T-helper 22 cell (primary cell): ENCODE data around the gene ADI1.
"Not testable (repeated sequence)": the region's sequence is repeated elsewhere in the genome, so short reads cannot be mapped to it uniquely, and the experiment has no call there.

ENCODE experiments used
- DNase-seq: peaks from one replicate; pipeline ENCODE4 v3.0.0-alpha.2; 2020; ENCODE audit warnings: low read depth

The ADI1 gene

GRCh38 chr2:3493615-3494007 lies 25.7 kb downstream of the ADI1 start:
- no peak for DNase-seq

GRCh38 chr2:3492951-3493614 lies 26.2 kb downstream of the ADI1 start:
- no peak for DNase-seq

- not testable (repeated sequence) for DNase-seq
These were observed 26.9 kb downstream of the ADI1 start for GRCh38 chr2:3492475-3492787.

GRCh38 chr2:3491716-3492474 lies 27.4 kb downstream of the ADI1 start:
- no peak for DNase-seq

- no peak for DNase-seq
These were observed 28.0 kb downstream of the ADI1 start for GRCh38 chr2:3491306-3491705.

GRCh38 chr2:3490191-3491170 lies 28.9 kb downstream of the ADI1 start:
- DNase-seq, result no peak

GRCh38 chr2:3489764-3490115 lies 29.6 kb downstream of the ADI1 start:
- DNase-seq, result no peak

GRCh38 chr2:3488855-3489763 lies 30.2 kb downstream of the ADI1 start:
- no peak for DNase-seq

GRCh38 chr2:3488061-3488531 lies 31.2 kb downstream of the ADI1 start:
- no peak for DNase-seq

GRCh38 chr2:3487432-3487831 lies 31.9 kb downstream of the ADI1 start:
- DNase-seq, result no peak

- no peak for DNase-seq
These were observed 32.3 kb downstream of the ADI1 start for GRCh38 chr2:3487028-3487425.

GRCh38 chr2:3486047-3487027 lies 33.0 kb downstream of the ADI1 start:
- no peak for DNase-seq

- DNase-seq, result no peak
These were observed 34.2 kb downstream of the ADI1 start for GRCh38 chr2:3485166-3485565.

- no peak for DNase-seq
These were observed 35.1 kb downstream of the ADI1 start for GRCh38 chr2:3483986-3484960.

- no peak for DNase-seq
These were observed 35.9 kb downstream of the ADI1 start for GRCh38 chr2:3483227-3483985.

GRCh38 chr2:3482363-3482821 lies 36.9 kb downstream of the ADI1 start:
- DNase-seq, result no peak

- DNase-seq, result no peak
These were observed 37.5 kb downstream of the ADI1 start for GRCh38 chr2:3481736-3482362.

- no peak for DNase-seq
These were observed 38.3 kb downstream of the ADI1 start for GRCh38 chr2:3481011-3481400.
